Calu3 (cell line): ENCODE measurements around the gene SCIMP. TPM values are rescaled to one million over a fixed set of nuclear protein-coding genes. Genes with fewer than 3 reads are reported as not detected.

ENCODE experiments used
- total RNA-seq: library from RNA; stranded (reverse); gene quantifications from 2 replicates; pipeline ENCODE4 v1.2.3, GENCODE V29; 2022

The SCIMP gene
- total RNA-seq, 1 experiment from 2014 or later, result not detected

Other genes starting within 250 kb of the SCIMP start
- gene CAMTA2, start 247.2 kb downstream of the SCIMP start, total RNA-seq, result 21.4 and 32.3 TPM in 2 replicates
- gene INCA1, start 237.3 kb downstream of the SCIMP start, total RNA-seq, result 0.54 TPM in 1 of 2 replicates, not detected in the other
- gene KIF1C, start 236.9 kb downstream of the SCIMP start, total RNA-seq, result 65.9 and 69.4 TPM in 2 replicates
- 0.34 TPM in 1 of 2 replicates, not detected in the other for gene SLC52A1, start 199.4 kb downstream of the SCIMP start, total RNA-seq
- not detected in 2 replicates for gene ZFP3, start 156.4 kb downstream of the SCIMP start, total RNA-seq
- 7.1 and 8.4 TPM in 2 replicates for gene ZNF232, start 123.0 kb downstream of the SCIMP start, total RNA-seq
- not detected in 2 replicates for gene USP6, start 118.8 kb downstream of the SCIMP start, total RNA-seq
- gene ZNF594, start 43.0 kb downstream of the SCIMP start, total RNA-seq, result 12.9 and 13.3 TPM in 2 replicates
- 29.2 and 33.5 TPM in 2 replicates for gene RABEP1, start 47.4 kb upstream of the SCIMP start, total RNA-seq
- 67.2 and 70.9 TPM in 2 replicates for gene NUP88, start 184.8 kb upstream of the SCIMP start, total RNA-seq
- 36.7 and 42.0 TPM in 2 replicates for gene RPAIN, start 185.3 kb upstream of the SCIMP start, total RNA-seq
- 124 and 128 TPM in 2 replicates for gene C1QBP, start 204.3 kb upstream of the SCIMP start, total RNA-seq
- gene DHX33, start 234.1 kb upstream of the SCIMP start, total RNA-seq, result 17.5 and 19.0 TPM in 2 replicates